ENCODE data around the gene ACTL10.

The ACTL10 gene

DNA sequence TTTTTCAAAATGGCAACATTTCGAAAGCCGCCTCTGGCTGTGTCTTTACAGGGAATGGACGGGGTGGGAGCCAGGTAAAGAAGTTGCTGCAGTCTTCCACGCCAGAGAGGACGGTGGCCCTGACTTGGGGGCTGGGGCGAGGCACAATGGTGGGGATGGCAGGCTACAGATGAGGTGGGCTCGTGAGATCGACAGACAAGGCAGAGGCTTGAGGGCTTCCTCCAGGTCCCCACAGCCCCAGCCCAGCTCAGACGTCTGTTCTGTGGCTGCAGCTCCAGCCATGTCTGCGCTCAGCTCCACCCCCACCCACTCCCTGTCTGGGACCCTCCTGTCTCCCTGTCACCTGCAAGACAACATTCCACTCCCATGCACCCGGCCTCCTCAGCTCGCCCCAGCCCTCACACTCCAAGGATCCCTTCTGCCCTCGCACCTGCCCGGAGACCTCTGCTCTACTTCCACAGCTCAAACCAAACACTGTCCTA lies 12.0 kb upstream of the ACTL10 start:
- DNase-seq (ENCODE audit: insufficient read length, low spot score) (peak; percentile 9), FAIRE-seq (no peak)
- TF ChIP-seq, protein P1, sequence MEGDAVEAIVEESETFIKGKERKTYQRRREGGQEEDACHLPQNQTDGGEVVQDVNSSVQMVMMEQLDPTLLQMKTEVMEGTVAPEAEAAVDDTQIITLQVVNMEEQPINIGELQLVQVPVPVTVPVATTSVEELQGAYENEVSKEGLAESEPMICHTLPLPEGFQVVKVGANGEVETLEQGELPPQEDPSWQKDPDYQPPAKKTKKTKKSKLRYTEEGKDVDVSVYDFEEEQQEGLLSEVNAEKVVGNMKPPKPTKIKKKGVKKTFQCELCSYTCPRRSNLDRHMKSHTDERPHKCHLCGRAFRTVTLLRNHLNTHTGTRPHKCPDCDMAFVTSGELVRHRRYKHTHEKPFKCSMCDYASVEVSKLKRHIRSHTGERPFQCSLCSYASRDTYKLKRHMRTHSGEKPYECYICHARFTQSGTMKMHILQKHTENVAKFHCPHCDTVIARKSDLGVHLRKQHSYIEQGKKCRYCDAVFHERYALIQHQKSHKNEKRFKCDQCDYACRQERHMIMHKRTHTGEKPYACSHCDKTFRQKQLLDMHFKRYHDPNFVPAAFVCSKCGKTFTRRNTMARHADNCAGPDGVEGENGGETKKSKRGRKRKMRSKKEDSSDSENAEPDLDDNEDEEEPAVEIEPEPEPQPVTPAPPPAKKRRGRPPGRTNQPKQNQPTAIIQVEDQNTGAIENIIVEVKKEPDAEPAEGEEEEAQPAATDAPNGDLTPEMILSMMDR (IDR thresholded peaks at IDR 0.05; ENCODE audit: insufficient read depth, missing control alignments) = no peak

DNA sequence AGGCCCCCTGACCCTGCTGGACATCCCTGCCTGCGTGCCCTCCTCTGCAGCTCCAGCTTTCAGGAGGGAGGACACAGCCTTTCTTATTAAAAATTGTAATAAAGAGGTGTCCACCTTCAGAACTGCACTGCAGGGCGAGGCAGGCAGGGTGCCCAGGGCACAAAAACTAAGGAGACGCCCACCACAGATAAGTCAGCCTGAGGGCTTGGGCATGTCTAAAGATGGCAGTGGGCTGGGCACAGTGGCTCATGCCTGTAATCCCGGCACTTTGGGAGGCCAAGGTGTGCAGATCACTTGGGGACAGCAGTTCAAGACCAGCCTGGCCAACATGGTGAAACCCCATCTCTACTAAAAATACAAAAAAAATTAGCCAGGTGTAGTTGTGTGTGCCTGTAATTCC lies 11.6 kb upstream of the ACTL10 start:
- peak; percentile 2 for DNase-seq (ENCODE audit: insufficient read length, low spot score)
- TF ChIP-seq, protein P1 (IDR thresholded peaks at IDR 0.05; ENCODE audit: insufficient read depth, missing control alignments) = no peak
- no peak for FAIRE-seq

DNA sequence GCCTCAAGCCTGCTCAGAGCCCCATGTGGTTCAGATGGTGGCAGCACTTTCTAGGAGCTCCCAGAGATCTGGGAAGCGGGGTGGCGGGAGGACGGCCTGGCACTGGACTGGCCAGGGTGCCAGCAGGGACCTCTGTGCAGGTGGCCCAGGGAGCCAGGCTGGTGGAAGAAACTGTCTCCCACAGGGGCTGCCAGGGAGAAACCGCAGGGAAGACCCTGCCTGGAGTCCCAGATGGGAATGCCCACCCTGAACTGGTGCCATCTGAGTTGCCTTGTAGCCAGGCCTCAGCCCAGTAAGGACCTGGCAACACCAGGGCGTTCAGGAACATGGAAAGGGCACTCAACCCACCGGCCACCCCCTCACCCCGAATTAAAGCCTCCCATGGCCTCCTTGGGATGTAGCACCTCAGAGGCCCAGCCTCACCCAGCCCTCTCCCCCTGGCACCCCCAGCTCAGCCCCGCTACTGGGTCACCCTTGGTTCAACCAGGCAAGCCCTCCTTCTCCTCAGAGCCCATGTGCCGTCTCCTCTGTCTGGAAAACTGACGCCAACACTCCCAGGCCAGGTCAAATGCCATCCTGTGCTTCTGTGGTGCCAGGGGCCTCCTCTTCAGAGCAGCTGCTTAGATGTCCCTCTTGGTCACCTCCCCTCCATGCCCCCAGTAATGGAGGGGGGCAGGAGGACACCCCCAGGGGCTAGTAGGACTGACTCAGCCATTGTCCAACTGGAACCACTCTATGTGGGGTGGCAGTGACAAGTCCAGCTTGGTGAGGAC lies 10.5 kb upstream of the ACTL10 start:
- TF ChIP-seq, protein P1 (IDR thresholded peaks at IDR 0.05; ENCODE audit: insufficient read depth, missing control alignments) = no peak
- FAIRE-seq (no peak), DNase-seq (ENCODE audit: insufficient read length, low spot score) (peak; percentile 11)

GRCh38 chr20:33656783-33657703 lies 9.7 kb upstream of the ACTL10 start:
- TF ChIP-seq, protein P1 (IDR thresholded peaks at IDR 0.05; ENCODE audit: insufficient read depth, missing control alignments) = no peak

GRCh38 chr20:33657704-33658095 lies 9.0 kb upstream of the ACTL10 start:
- FAIRE-seq (no peak), DNase-seq (ENCODE audit: insufficient read length, low spot score) (no peak)
- TF ChIP-seq, protein P1 (IDR thresholded peaks at IDR 0.05; ENCODE audit: insufficient read depth, missing control alignments) = no peak

More at GRCh38 chr20:33656783-33657703, 9.7 kb upstream of the ACTL10 start:
- FAIRE-seq = no peak
- DNase-seq (ENCODE audit: insufficient read length, low spot score) = peak; percentile 10

DNA sequence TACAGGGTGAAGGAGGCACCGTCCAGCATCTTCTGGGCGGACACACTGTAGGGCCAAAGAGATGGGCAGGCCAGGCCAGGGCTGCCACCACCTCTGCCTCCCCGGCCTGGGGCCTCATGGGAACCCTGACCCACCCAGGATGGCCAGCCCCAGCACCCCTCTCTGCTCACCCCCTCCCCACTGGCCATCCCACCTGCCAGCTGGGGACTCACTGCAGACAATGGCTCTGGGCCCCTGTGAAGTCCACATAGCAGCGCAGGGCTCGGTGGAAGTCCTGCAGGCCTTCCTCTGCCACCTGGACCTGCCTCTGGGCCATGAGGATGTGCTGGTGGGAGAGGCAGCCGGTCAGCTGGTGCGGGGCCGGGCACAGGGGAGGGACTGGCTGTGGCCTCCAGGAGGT lies 8.2 kb upstream of the ACTL10 start:
- DNase-seq (ENCODE audit: insufficient read length, low spot score) (no peak), FAIRE-seq (no peak)
- TF ChIP-seq, protein P1 (IDR thresholded peaks at IDR 0.05; ENCODE audit: insufficient read depth, missing control alignments) = no peak

Data from D721Med (cell line).